Liver (tissue), 3 donors: ENCODE measurements around the gene HCRTR1.

Experiments used
- HNF4A ChIP-seq, 2 donors: conservative IDR thresholded peaks; 2 replicates each; pipeline ENCODE4 v1.6.1; 2016; ENCODE audit warnings: antibody characterized with exemption in 2 of 2, mild to moderate bottlenecking in 2 of 2
- NR2F2 ChIP-seq: IDR thresholded peaks from 2 replicates; pipeline ENCODE4 v1.6.1; 2016; ENCODE audit warnings: antibody characterized with exemption
- TF ChIP-seq, protein P1 (sequence below): fragments of 150-350 bp; IDR thresholded peaks from 2 replicates; pipeline ENCODE4 v1.5.1; 2017; ENCODE audit warnings: improper control_type of control experiment, low read depth, low read length; ENCODE audit not compliant: missing input control
- TF ChIP-seq, protein P2 (sequence below): IDR thresholded peaks from 2 replicates; pipeline ENCODE4 v1.6.1; 2016; ENCODE audit warnings: antibody characterized with exemption
- TF ChIP-seq, protein P3 (sequence below): IDR thresholded peaks from 2 replicates; pipeline ENCODE4 v1.6.1; 2016; ENCODE audit warnings: antibody characterized with exemption
- donor health status: healthy.
- donor health status: healthy.

DNA sequence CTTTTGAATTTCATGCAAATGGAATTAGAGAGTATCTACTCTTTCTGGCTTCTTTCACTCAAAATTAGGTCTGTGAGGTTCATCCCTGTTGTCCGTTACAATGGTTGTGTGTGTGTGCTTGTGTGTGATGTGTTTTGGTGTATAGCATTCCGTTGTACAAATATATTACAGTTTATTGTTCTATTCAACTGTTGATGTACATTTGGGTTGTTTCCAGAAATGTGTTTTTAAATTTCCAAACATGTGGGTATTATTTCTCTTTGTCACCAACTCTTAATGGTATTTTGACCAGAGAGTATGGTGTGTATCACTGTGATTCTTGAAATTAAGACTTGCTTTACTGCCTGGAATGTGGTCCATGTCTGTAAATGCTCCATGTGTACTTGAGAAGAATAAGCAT is 16.8 kb upstream of the HCRTR1 start:
- TF ChIP-seq, protein P1, sequence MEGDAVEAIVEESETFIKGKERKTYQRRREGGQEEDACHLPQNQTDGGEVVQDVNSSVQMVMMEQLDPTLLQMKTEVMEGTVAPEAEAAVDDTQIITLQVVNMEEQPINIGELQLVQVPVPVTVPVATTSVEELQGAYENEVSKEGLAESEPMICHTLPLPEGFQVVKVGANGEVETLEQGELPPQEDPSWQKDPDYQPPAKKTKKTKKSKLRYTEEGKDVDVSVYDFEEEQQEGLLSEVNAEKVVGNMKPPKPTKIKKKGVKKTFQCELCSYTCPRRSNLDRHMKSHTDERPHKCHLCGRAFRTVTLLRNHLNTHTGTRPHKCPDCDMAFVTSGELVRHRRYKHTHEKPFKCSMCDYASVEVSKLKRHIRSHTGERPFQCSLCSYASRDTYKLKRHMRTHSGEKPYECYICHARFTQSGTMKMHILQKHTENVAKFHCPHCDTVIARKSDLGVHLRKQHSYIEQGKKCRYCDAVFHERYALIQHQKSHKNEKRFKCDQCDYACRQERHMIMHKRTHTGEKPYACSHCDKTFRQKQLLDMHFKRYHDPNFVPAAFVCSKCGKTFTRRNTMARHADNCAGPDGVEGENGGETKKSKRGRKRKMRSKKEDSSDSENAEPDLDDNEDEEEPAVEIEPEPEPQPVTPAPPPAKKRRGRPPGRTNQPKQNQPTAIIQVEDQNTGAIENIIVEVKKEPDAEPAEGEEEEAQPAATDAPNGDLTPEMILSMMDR, result no peak
- TF ChIP-seq, protein P2, sequence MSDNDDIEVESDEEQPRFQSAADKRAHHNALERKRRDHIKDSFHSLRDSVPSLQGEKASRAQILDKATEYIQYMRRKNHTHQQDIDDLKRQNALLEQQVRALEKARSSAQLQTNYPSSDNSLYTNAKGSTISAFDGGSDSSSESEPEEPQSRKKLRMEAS, result no peak
- TF ChIP-seq HNF4A (conservative IDR thresholded peaks at IDR 0.05) (no peak), NR2F2 (no peak)
- TF ChIP-seq, protein P3, sequence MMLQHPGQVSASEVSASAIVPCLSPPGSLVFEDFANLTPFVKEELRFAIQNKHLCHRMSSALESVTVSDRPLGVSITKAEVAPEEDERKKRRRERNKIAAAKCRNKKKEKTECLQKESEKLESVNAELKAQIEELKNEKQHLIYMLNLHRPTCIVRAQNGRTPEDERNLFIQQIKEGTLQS, result no peak
